Fibroblast of lung (primary cell): Measurements from ENCODE around the gene CAMK2G. TPM values are rescaled to one million over a fixed set of nuclear protein-coding genes. Genes with fewer than 3 reads are reported as not detected.
A peak's percentile ranks its signal among the peaks of the same experiment; 100 is the strongest.

ENCODE experiments used
- DNase-seq, 2 donors: peaks; one replicate each; pipeline versions ENCODE4 v3.0.0 to v3.0.0-alpha.2; 2010; ENCODE audit warnings: low read depth in 2 of 2
- H2AFZ ChIP-seq: 2 replicates; pipeline ENCODE4 v1.5.1; 2012; ENCODE audit warnings: low read length, control low read depth, inconsistent platforms
- H3K27ac ChIP-seq: 2 replicates; pipeline ENCODE4 v1.5.1; 2011; ENCODE audit warnings: low read length, control low read depth; ENCODE audit not compliant: insufficient read depth
- H3K27me3 ChIP-seq: 2 replicates; pipeline ENCODE4 v1.5.1; 2011; ENCODE audit warnings: mild to moderate bottlenecking, low read length; ENCODE audit not compliant: control insufficient read depth, insufficient read depth
- H3K36me3 ChIP-seq: 2 replicates; pipeline ENCODE4 v1.5.1; 2011; ENCODE audit warnings: low read length; ENCODE audit not compliant: control insufficient read depth, insufficient read depth
- H3K4me1 ChIP-seq: 2 replicates; pipeline ENCODE4 v1.5.1; 2011; ENCODE audit warnings: low read length; ENCODE audit not compliant: control insufficient read depth, insufficient read depth; ENCODE audit errors: extremely low read depth
- H3K4me2 ChIP-seq: 2 replicates; pipeline ENCODE4 v1.5.1; 2011; ENCODE audit warnings: low read length, control low read depth; ENCODE audit not compliant: insufficient read depth; ENCODE audit errors: extremely low read depth
- H3K4me3 ChIP-seq, 4 experiments: fragments of 200-600 bp in 1 of 4; sonication (generic) in 1 of 4; replicated peaks in 1 of 4; 2 replicates each; pipeline ENCODE4 v1.5.1; 2011 to 2016; ENCODE audit warnings: low read length in 4 of 4, low read depth in 3 of 4, mild to moderate bottlenecking in 3 of 4, control low read depth in 2 of 4, inconsistent platforms in 1 of 4, mixed read lengths in 1 of 4; ENCODE audit not compliant: insufficient read depth in 1 of 4; ENCODE audit errors: control extremely low read depth in 1 of 4
- H3K79me2 ChIP-seq: 2 replicates; pipeline ENCODE4 v1.5.1; 2012; ENCODE audit warnings: mild to moderate bottlenecking, low read length, inconsistent platforms; ENCODE audit not compliant: control insufficient read depth, insufficient read depth
- H3K9ac ChIP-seq: 2 replicates; pipeline ENCODE4 v1.5.1; 2011; ENCODE audit warnings: mild to moderate bottlenecking, low read length, control low read depth; ENCODE audit not compliant: insufficient read depth
- H3K9me3 ChIP-seq: 2 replicates; pipeline ENCODE4 v1.5.1; 2012; ENCODE audit warnings: low read depth, low read length; ENCODE audit not compliant: control insufficient read depth, insufficient read depth
- H4K20me1 ChIP-seq: 2 replicates; pipeline ENCODE4 v1.5.1; 2011; ENCODE audit warnings: low read length; ENCODE audit not compliant: control insufficient read depth, insufficient read depth; ENCODE audit errors: extremely low read depth
- CTCF ChIP-seq, 2 donors: IDR thresholded peaks in 1 of 2; conservative IDR thresholded peaks in 1 of 2; 1 replicate in 1 of 2; 2 replicates in 1 of 2; pipeline ENCODE4 v1.5.1; 2011 to 2012; ENCODE audit warnings: low read length in 2 of 2, control low read depth in 1 of 2, inconsistent platforms in 1 of 2, low read depth in 1 of 2, mild to moderate bottlenecking in 1 of 2
- EZH2 ChIP-seq: IDR thresholded peaks from 2 replicates; pipeline ENCODE4 v1.5.1; 2012; ENCODE audit warnings: low read length, control low read depth, mild to moderate bottlenecking; ENCODE audit errors: missing control alignments
- polyA plus RNA-seq, 2 donors: library from polyadenylated mRNA; depleted of rRNA in 1 of 2; stranded (reverse) in 1 of 2; unstranded in 1 of 2; fragments of >200 nt; gene quantifications; 2 replicates each; pipeline ENCODE4 v1.2.1, GENCODE V29; 2011 to 2012; ENCODE audit warnings: missing spikeins in 1 of 2
- total RNA-seq: library from RNA; depleted of rRNA; stranded (reverse); fragments of >200 nt; gene quantifications from 2 replicates; pipeline ENCODE4 v1.2.1, GENCODE V29; 2014

The CAMK2G gene
- total and polyA plus RNA-seq, 2 donors (not counting 1 experiment from before 2014, with no cell fraction given): 25.9 to 32.2 TPM

GRCh38 chr10:73876157-73876556 is 1.8 kb upstream of the CAMK2G start:
- Histone ChIP-seq H3K9me3 (no peaks in the 10 kb centered on the region), H3K36me3 (peaks cover 2% of the 10 kb centered on the region), H3K4me3 (no peak overlapping the region), H3K4me2 (no peak overlapping the region), H2AFZ (no peak overlapping the region), H3K27ac (no peak overlapping the region), H3K79me2 (peaks cover 8% of the 10 kb centered on the region), H3K4me1 (peaks cover 3% of the 10 kb centered on the region), H3K27me3 (no peaks in the 10 kb centered on the region), H3K9ac (no peak overlapping the region), H4K20me1 (peaks cover 2% of the 10 kb centered on the region)
- no peak for DNase-seq
- TF ChIP-seq CTCF (conservative IDR thresholded peaks at IDR 0.05 in 1 of 2, IDR thresholded peaks at IDR 0.05 in 1 of 2; ENCODE audit: low read depth in 1 of 2, low read length in 2 of 2) (no peak), EZH2 (no peak)

- no peak for DNase-seq
- H4K20me1 ChIP-seq: peaks cover 2% of the 10 kb centered on the region
- H3K79me2 ChIP-seq: peaks cover 10% of the 10 kb centered on the region
- H3K4me3 ChIP-seq: peak overlapping the region; percentile 25 to 60 (median 42)
- peaks cover 3% of the 10 kb centered on the region for H3K4me1 ChIP-seq
- no peak overlapping the region for H3K9ac ChIP-seq
- H3K9me3 ChIP-seq: no peaks in the 10 kb centered on the region
- no peaks in the 10 kb centered on the region for H3K27me3 ChIP-seq
- H2AFZ ChIP-seq: no peak overlapping the region
- peaks cover 3% of the 10 kb centered on the region for H3K36me3 ChIP-seq
- no peak for TF ChIP-seq EZH2
- TF ChIP-seq CTCF (conservative IDR thresholded peaks at IDR 0.05 in 1 of 2, IDR thresholded peaks at IDR 0.05 in 1 of 2; ENCODE audit: low read depth in 1 of 2, low read length in 2 of 2): no peak
- no peak overlapping the region for H3K27ac ChIP-seq
- peak overlapping the region; percentile 39 for H3K4me2 ChIP-seq
These were observed 752 bp upstream of the CAMK2G start for GRCh38 chr10:73875139-73875475.

GRCh38 chr10:73873838-73874215 is 528 bp downstream of the CAMK2G start:
- H3K79me2 ChIP-seq: peaks cover 10% of the 10 kb centered on the region
- H3K27me3 ChIP-seq: no peaks in the 10 kb centered on the region
- peaks cover 2% of the 10 kb centered on the region for H4K20me1 ChIP-seq
- no peak for DNase-seq
- H3K4me1 ChIP-seq: peaks cover 3% of the 10 kb centered on the region
- H3K4me3 ChIP-seq: peak overlapping the region; percentile 24 to 65 (median 38)
- H3K36me3 ChIP-seq: peaks cover 3% of the 10 kb centered on the region
- TF ChIP-seq EZH2 (no peak), CTCF (conservative IDR thresholded peaks at IDR 0.05 in 1 of 2, IDR thresholded peaks at IDR 0.05 in 1 of 2; ENCODE audit: low read depth in 1 of 2, low read length in 2 of 2) (no peak)
- H3K27ac ChIP-seq: no peak overlapping the region
- no peak overlapping the region for H3K9ac ChIP-seq
- H3K4me2 ChIP-seq: no peak overlapping the region
- H3K9me3 ChIP-seq: no peaks in the 10 kb centered on the region
- H2AFZ ChIP-seq: no peak overlapping the region
